Heart left ventricle (tissue), 16 donors: Measurements from ENCODE around the gene CXCL12. TPM values are rescaled to one million over a fixed set of nuclear protein-coding genes. Genes with fewer than 3 reads are reported as not detected.

Experiments
- ATAC-seq, 4 donors: fragments of 200-7000 bp; cut with Tn5 transposase; one replicate each; pipeline ENCODE4 v1.9.1; 2020 to 2022; ENCODE audit warnings: moderate library complexity in 4 of 4, mild to moderate bottlenecking in 3 of 4, moderate number of reproducible peaks in 1 of 4
- DNase-seq, 5 donors: peaks; one replicate each; pipeline ENCODE4 v3.0.0-alpha.2; 2020
- H3K27ac ChIP-seq, 12 donors: fragments of 200-600 bp; sonication (generic) in 4 of 12; one replicate each; pipeline versions ENCODE4 v1.5.0 to v1.8.0; 2016 to 2022; ENCODE audit warnings: mild to moderate bottlenecking in 2 of 12
- H3K27me3 ChIP-seq, 9 donors: fragments of 200-600 bp; sonication (generic) in 2 of 9; one replicate each; pipeline versions ENCODE4 v1.5.1 to v1.8.0; 2016 to 2022; ENCODE audit warnings: mild to moderate bottlenecking in 3 of 9
- H3K36me3 ChIP-seq, 9 donors: fragments of 200-600 bp; sonication (generic) in 2 of 9; one replicate each; pipeline versions ENCODE4 v1.5.0 to v1.8.0; 2018 to 2022; ENCODE audit warnings: mild to moderate bottlenecking in 2 of 9
- H3K4me1 ChIP-seq, 12 donors: fragments of 200-600 bp; sonication (generic) in 4 of 12; one replicate each; pipeline versions ENCODE4 v1.5.0 to v1.8.0; 2016 to 2022; ENCODE audit warnings: mild to moderate bottlenecking in 3 of 12
- H3K4me3 ChIP-seq, 12 donors: fragments of 200-600 bp; sonication (generic) in 4 of 12; one replicate each; pipeline versions ENCODE4 v1.5.0 to v1.8.0; 2017 to 2022; ENCODE audit warnings: mild to moderate bottlenecking in 9 of 12, moderate library complexity in 4 of 12
- H3K9me3 ChIP-seq, 12 donors: fragments of 200-600 bp; sonication (generic) in 4 of 12; one replicate each; pipeline versions ENCODE4 v1.5.0 to v1.8.0; 2016 to 2022; ENCODE audit warnings: mild to moderate bottlenecking in 1 of 12
- POLR2A ChIP-seq, 2 donors: fragments of 450-650 bp; IDR thresholded peaks; one replicate each; pipeline ENCODE4 v1.6.1; 2017; ENCODE audit warnings: antibody characterized with exemption in 2 of 2, mild to moderate bottlenecking in 2 of 2, moderate library complexity in 2 of 2
- WGBS, 4 donors: extraction: QIAGEN DNeasy Blood & Tissue Kit in 2 of 4; methylation state at CpG; one replicate each; pipeline versions ENCODE4 v1.1.5 to v1.1.7; 2013 to 2018; 5-methylcytosine and 5-hydroxymethylcytosine counted together
- intact Hi-C, 10 donors: fragments of 100-400 bp; cut with DNase I; formaldehyde crosslinking; loops; one replicate each; pipeline versions ENCODE4 v1.11.1 to v1.14.2; 2022
- polyA plus RNA-seq, 2 donors: library from polyadenylated mRNA; stranded (reverse); fragments of 200-250 nt; gene quantifications; one replicate each; pipeline ENCODE4 v1.2.3, GENCODE V29; 2013
- total RNA-seq, 9 donors: library from RNA; depleted of rRNA in 2 of 9; stranded (reverse); fragments of >200 nt in 2 of 9; fragmentation: NEBNext Ultra II Directional in 3 of 9; extraction: Animal tissue kit (Norgen Biotek cat#: 25700) in 3 of 9; gene quantifications; one replicate each; pipeline versions ENCODE4 v1.1.0 to v1.2.4, GENCODE V29; 2016 to 2023
- TF ChIP-seq, protein P1 (sequence below), 12 donors: fragments of 200-600 bp; sonication (generic) in 4 of 12; IDR thresholded peaks; one replicate each; pipeline versions ENCODE4 v1.5.0 to v1.8.0; 2018 to 2022; ENCODE audit warnings: antibody characterized with exemption in 12 of 12, mild to moderate bottlenecking in 5 of 12
- donor health status: ischemic (EF 13 %, LVEDD 7.1; RV severe dilation, severe dysfunction).
- donor health status: healthy with polysubstance abuse.
- donor health status: DM: no; HTN: yes; CAD: no.
- donor health status: DM: no; HTN: no; CAD: no.
- donor health status: ischemic (EF 25% LVEDD 6.9; RV normal size, moderate dysfunction).
- donor health status: ischemic (EF 25% LVEDD 5.7; RV mildly dilated, moderate dysfunction).
- donor health status: healthy.
- donor health status: DM: yes; HTN: yes; CAD: no.
- donor health status: ischemic (EF 35%, LVEDD 5.7; RV mildly dilated, moderate dysfunction).
- donor health status: nonischemic (EF 11% LVEDD 7.7; RV severe dilation, severe dysfunction).
- donor health status: DM: yes; HTN: yes; CAD: no.
- donor health status: PGD.
- donor health status: ischemic (EF 29% LVEDD 5.4; RV normal size, mild dysfunction).
- donor health status: nonischemic (EF 23%, LVEDD 6.1; RV moderate dilation, normal function).

CXCL12 gene
- total and polyA plus RNA-seq, 11 donors: 56.4 to 203 (median 125) TPM

DNA sequence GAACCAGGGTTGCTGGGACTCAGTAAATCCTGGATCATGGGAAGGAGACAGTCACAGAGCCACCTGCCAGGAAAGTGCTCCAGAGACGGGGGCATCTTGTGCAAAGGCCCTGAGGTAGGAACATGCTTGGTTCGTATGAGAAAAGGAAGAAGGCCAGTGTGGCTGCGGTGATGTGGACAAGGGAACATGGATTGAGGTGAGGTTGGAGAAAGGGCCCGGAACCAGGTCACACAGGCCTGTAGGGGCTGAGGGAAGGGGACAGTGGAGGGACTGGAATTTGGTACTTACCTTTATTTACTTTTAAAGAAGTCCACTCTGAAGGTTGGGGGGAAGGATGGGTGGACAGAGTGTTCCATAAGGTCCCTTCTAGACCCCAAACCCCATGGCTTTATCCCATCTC lies 32.9 kb upstream of the CXCL12 start:
- Histone ChIP-seq H3K4me1 (peaks cover 0 to 17% (median 0%) of the 10 kb centered on the region in 12 donors), H3K9me3 (peaks cover 0 to 12% (median 2%) of the 10 kb centered on the region in 12 donors), H3K27ac (no peak overlapping the region), H3K4me3 (no peak overlapping the region), H3K27me3 (no peaks in the 10 kb centered on the region), H3K36me3 (no peaks in the 10 kb centered on the region)
- TF ChIP-seq, protein P1, sequence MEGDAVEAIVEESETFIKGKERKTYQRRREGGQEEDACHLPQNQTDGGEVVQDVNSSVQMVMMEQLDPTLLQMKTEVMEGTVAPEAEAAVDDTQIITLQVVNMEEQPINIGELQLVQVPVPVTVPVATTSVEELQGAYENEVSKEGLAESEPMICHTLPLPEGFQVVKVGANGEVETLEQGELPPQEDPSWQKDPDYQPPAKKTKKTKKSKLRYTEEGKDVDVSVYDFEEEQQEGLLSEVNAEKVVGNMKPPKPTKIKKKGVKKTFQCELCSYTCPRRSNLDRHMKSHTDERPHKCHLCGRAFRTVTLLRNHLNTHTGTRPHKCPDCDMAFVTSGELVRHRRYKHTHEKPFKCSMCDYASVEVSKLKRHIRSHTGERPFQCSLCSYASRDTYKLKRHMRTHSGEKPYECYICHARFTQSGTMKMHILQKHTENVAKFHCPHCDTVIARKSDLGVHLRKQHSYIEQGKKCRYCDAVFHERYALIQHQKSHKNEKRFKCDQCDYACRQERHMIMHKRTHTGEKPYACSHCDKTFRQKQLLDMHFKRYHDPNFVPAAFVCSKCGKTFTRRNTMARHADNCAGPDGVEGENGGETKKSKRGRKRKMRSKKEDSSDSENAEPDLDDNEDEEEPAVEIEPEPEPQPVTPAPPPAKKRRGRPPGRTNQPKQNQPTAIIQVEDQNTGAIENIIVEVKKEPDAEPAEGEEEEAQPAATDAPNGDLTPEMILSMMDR (IDR thresholded peaks at IDR 0.05): no peak
- TF ChIP-seq POLR2A (IDR thresholded peaks at IDR 0.05): no peak
- intact Hi-C loops: no loop called here
- DNase-seq (no peak), ATAC-seq (no peak)
- WGBS, 4 donors: 94 to 98% (median 97%) methylated on average over 4 of the region's 4 CpGs

DNA sequence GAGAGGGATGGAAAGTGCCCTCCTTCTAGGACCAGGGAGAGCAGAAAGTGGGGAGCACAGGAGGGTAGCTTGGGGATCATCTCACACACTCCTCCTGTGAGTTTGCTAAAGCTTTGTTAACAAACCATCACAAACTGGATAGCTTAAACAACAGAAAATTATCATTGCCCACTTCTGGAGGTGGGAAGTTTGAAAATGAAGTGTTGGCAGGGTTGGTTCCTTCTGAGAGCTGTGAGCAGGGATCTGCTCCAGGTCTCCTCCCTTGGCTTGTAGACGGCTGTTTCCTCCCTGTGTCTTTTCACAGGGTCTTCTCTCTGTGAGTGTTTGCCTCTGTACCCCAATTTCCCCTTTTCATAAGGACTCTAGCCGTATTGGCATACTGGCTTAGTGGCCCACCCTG lies 32.0 kb upstream of the CXCL12 start:
- Histone ChIP-seq H3K4me3 (no peak overlapping the region), H3K27me3 (no peaks in the 10 kb centered on the region), H3K9me3 (peaks cover 0 to 14% (median 3%) of the 10 kb centered on the region in 12 donors), H3K4me1 (peaks cover 0 to 17% (median 0%) of the 10 kb centered on the region in 12 donors), H3K27ac (peak overlapping the region; percentile 8 to 84 (median 48)), H3K36me3 (no peaks in the 10 kb centered on the region)
- no peak for DNase-seq
- intact Hi-C loops: no loop called here
- ATAC-seq: peak in 1 of 4 donors; percentile 23
- TF ChIP-seq, protein P1 (IDR thresholded peaks at IDR 0.05): no peak
- WGBS, 4 donors: 60 to 72% (median 67%) methylated on average over 2 of the region's 2 CpGs

DNA sequence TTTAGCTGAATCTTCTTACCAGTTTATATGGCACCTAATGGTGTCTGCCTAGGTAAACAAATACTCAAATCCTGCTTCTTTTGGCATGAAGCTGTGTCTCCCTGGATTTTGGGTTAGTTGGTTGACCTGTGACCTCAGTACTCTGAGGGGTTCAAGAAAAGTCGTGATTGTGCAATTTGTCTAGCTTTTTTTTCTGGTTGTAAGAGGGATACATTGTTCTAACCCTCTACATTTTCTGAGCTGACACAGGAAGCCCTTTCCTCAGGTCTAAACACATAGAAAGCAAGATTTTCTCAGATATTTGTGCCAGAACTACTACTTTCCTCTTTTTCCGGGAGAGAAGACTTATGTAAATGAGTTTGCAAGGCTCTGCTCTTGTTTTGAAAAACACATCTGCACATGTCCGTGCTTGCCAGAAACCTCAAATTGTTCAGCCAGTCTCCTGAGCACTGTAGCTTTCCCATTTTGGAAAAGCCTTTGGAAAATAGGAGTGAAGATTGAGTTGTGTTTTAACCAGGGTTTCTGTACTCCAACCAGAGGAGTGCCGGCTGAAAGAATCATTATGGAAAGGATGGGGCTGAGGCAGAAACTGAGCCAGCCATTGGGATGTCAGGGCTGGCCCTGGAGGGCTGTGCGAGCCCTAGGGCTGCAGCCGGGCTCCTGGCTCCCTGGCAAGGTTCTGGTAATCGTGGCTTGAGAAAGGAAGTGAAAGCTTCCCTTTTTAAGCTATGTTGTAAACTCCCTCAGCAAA lies 31.3 kb upstream of the CXCL12 start:
- Histone ChIP-seq H3K9me3 (peaks cover 0 to 19% (median 6%) of the 10 kb centered on the region in 12 donors), H3K27ac (peak overlapping the region; percentile 8 to 84 (median 48)), H3K4me3 (no peak overlapping the region), H3K27me3 (no peaks in the 10 kb centered on the region), H3K4me1 (peaks cover 0 to 17% (median 0%) of the 10 kb centered on the region in 12 donors), H3K36me3 (no peaks in the 10 kb centered on the region)
- DNase-seq (peak in 2 of 5 donors; percentile 21 to 56), ATAC-seq (peak; percentile 72 to 82 (median 76))
- intact Hi-C loops: no loop called here
- WGBS, 4 donors: 37 to 50% (median 43%) methylated on average over 7 of the region's 7 CpGs
- no peak for TF ChIP-seq POLR2A (IDR thresholded peaks at IDR 0.05)
- TF ChIP-seq, protein P1 (IDR thresholded peaks at IDR 0.05): no peak

DNA sequence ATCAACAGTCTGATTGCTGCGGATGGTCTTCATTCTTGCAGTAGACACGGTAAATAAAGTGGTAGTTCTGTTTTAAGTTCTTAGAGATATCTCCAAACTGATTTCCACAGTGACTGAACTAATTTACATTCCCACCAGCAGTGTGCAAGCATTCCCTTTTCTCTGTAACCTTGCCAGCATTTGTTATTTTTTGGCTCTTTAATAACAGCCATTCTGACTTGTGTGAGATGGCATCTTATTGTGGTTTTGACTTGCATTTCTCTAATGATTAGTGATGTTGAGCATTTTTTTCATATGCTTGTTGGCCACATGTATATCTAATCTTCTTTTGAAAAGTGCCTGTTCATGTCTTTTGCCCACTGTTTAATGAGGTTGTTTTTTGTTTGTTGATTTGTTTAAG lies 30.2 kb upstream of the CXCL12 start:
- TF ChIP-seq POLR2A (IDR thresholded peaks at IDR 0.05): no peak
- TF ChIP-seq, protein P1 (IDR thresholded peaks at IDR 0.05): no peak
- ATAC-seq (no peak), DNase-seq (no peak)
- H3K27me3 ChIP-seq: no peaks in the 10 kb centered on the region
- intact Hi-C loops: no loop called here
- H3K4me1 ChIP-seq: peaks cover 0 to 17% (median 0%) of the 10 kb centered on the region in 12 donors
- H3K27ac ChIP-seq: no peak overlapping the region
- peaks cover 0 to 19% (median 6%) of the 10 kb centered on the region in 12 donors for H3K9me3 ChIP-seq
- H3K4me3 ChIP-seq: no peak overlapping the region
- H3K36me3 ChIP-seq: no peaks in the 10 kb centered on the region
- 88 to 93% (median 92%) methylated on average over 2 of the region's 2 CpGs for whole genome bisulfite sequencing, 4 donors
